ENCODE results near the gene TSPAN2. TPM values are rescaled to one million over a fixed set of nuclear protein-coding genes. Genes with fewer than 3 reads are reported as not detected.

Gene TSPAN2
- total and polyA plus RNA-seq, 2 donors (not counting 3 experiments of a cell fraction or from before 2014, with no cell fraction given) = 1.5 to 5.0 TPM

- dilution Hi-C loops (cut with MboI; ENCODE audit: extremely low pct_ligation_motif_present, low sequenced_read_pairs) = no loop called here
These were observed 41.5 kb upstream of the TSPAN2 start for GRCh38 chr1:115130786-115131185.

More at GRCh38 chr1:115130786-115131185, 41.5 kb upstream of the TSPAN2 start:
- CTCF ChIA-PET = no interaction called here
- Histone ChIP-seq H4K20me1 (replicated peaks; ENCODE audit: control insufficient read depth, extremely low read depth, insufficient read depth, low read length) (no peaks in the 10 kb centered on the region), H3K36me3 (ENCODE audit: control insufficient read depth in 2 of 2, extremely low read depth in 1 of 2, insufficient read depth in 2 of 2, low read length in 2 of 2) (no peaks in the 10 kb centered on the region), H3K4me1 (ENCODE audit: control insufficient read depth, extremely low read depth, insufficient read depth, low read length) (no peaks in the 10 kb centered on the region), H3K4me3 (replicated peaks in 1 of 3; ENCODE audit: insufficient read depth in 1 of 3, low read depth in 1 of 3, low read length in 3 of 3) (no peak overlapping the region), H3K27ac (ENCODE audit: insufficient read depth, low read depth, low read length) (no peak overlapping the region), H3K4me2 (ENCODE audit: insufficient read depth, low read length) (no peak overlapping the region), H3K9me1 (replicated peaks; ENCODE audit: control insufficient read depth, extremely low read depth, insufficient read depth, low read length) (no peaks in the 10 kb centered on the region), H3K79me2 (ENCODE audit: control insufficient read depth, insufficient read depth, low read length) (no peaks in the 10 kb centered on the region), H2AFZ (ENCODE audit: low read depth, low read length) (no peak overlapping the region), H3K9me3 (replicated peaks; ENCODE audit: control insufficient read depth, insufficient read depth, low read length) (no peaks in the 10 kb centered on the region), H3K27me3 (ENCODE audit: control insufficient read depth in 2 of 2, insufficient read depth in 2 of 2, low read length in 2 of 2) (no peaks in the 10 kb centered on the region), H3K9ac (replicated peaks; ENCODE audit: extremely low read depth, insufficient read depth, low read length) (no peak overlapping the region)
- no peak for FAIRE-seq
- no TSS peak for BruUV-seq (replicated peaks)
- no peak for DNase-seq (ENCODE audit: low read depth, low spot score)
- POLR2A ChIA-PET = no interaction called here
- TF ChIP-seq POLR2AphosphoS5 (IDR thresholded peaks at IDR 0.05; ENCODE audit: insufficient read depth, low read depth, low read length) (no peak), CTCF (IDR thresholded peaks at IDR 0.05; ENCODE audit: extremely low read depth in 1 of 2, insufficient read depth in 1 of 2, low read depth in 1 of 2, low read length in 2 of 2) (no peak), EZH2 (IDR thresholded peaks at IDR 0.05; ENCODE audit: borderline replicate concordance, low read depth, low read length, severe bottlenecking) (no peak), POLR2A (IDR thresholded peaks at IDR 0.05; ENCODE audit: low read depth, low read length) (no peak), JUN (IDR thresholded peaks at IDR 0.05; ENCODE audit: borderline replicate concordance, insufficient read depth, insufficient read length, low read depth) (no peak), FOS (IDR thresholded peaks at IDR 0.05; ENCODE audit: borderline replicate concordance, insufficient read depth, low read length) (no peak), GATA2 (IDR thresholded peaks at IDR 0.05; ENCODE audit: insufficient read depth, insufficient read length, low read depth, low read length) (no peak), MAX (IDR thresholded peaks at IDR 0.05; ENCODE audit: insufficient read depth, insufficient read length) (no peak)
- intact Hi-C loops (cut with micrococcal nuclease) = no loop called here

All from endothelial cell of umbilical vein (primary cell).